Fibroblast of lung (primary cell): ENCODE measurements around the gene PPL. TPM values are rescaled to one million over a fixed set of nuclear protein-coding genes. Genes with fewer than 3 reads are reported as not detected.

Experiments used
- DNase-seq, 2 donors: peaks; one replicate each; pipeline versions ENCODE4 v3.0.0 to v3.0.0-alpha.2; 2010; ENCODE audit warnings: low read depth in 2 of 2
- H2AFZ ChIP-seq: 2 replicates; pipeline ENCODE4 v1.5.1; 2012; ENCODE audit warnings: low read length, control low read depth, inconsistent platforms
- H3K27ac ChIP-seq: 2 replicates; pipeline ENCODE4 v1.5.1; 2011; ENCODE audit warnings: low read length, control low read depth; ENCODE audit not compliant: insufficient read depth
- H3K27me3 ChIP-seq: 2 replicates; pipeline ENCODE4 v1.5.1; 2011; ENCODE audit warnings: mild to moderate bottlenecking, low read length; ENCODE audit not compliant: control insufficient read depth, insufficient read depth
- H3K36me3 ChIP-seq: 2 replicates; pipeline ENCODE4 v1.5.1; 2011; ENCODE audit warnings: low read length; ENCODE audit not compliant: control insufficient read depth, insufficient read depth
- H3K4me1 ChIP-seq: 2 replicates; pipeline ENCODE4 v1.5.1; 2011; ENCODE audit warnings: low read length; ENCODE audit not compliant: control insufficient read depth, insufficient read depth; ENCODE audit errors: extremely low read depth
- H3K4me2 ChIP-seq: 2 replicates; pipeline ENCODE4 v1.5.1; 2011; ENCODE audit warnings: low read length, control low read depth; ENCODE audit not compliant: insufficient read depth; ENCODE audit errors: extremely low read depth
- H3K4me3 ChIP-seq, 4 experiments: fragments of 200-600 bp in 1 of 4; sonication (generic) in 1 of 4; replicated peaks in 1 of 4; 2 replicates each; pipeline ENCODE4 v1.5.1; 2011 to 2016; ENCODE audit warnings: low read length in 4 of 4, low read depth in 3 of 4, mild to moderate bottlenecking in 3 of 4, control low read depth in 2 of 4, inconsistent platforms in 1 of 4, mixed read lengths in 1 of 4; ENCODE audit not compliant: insufficient read depth in 1 of 4; ENCODE audit errors: control extremely low read depth in 1 of 4
- H3K79me2 ChIP-seq: 2 replicates; pipeline ENCODE4 v1.5.1; 2012; ENCODE audit warnings: mild to moderate bottlenecking, low read length, inconsistent platforms; ENCODE audit not compliant: control insufficient read depth, insufficient read depth
- H3K9ac ChIP-seq: 2 replicates; pipeline ENCODE4 v1.5.1; 2011; ENCODE audit warnings: mild to moderate bottlenecking, low read length, control low read depth; ENCODE audit not compliant: insufficient read depth
- H3K9me3 ChIP-seq: 2 replicates; pipeline ENCODE4 v1.5.1; 2012; ENCODE audit warnings: low read depth, low read length; ENCODE audit not compliant: control insufficient read depth, insufficient read depth
- H4K20me1 ChIP-seq: 2 replicates; pipeline ENCODE4 v1.5.1; 2011; ENCODE audit warnings: low read length; ENCODE audit not compliant: control insufficient read depth, insufficient read depth; ENCODE audit errors: extremely low read depth
- CTCF ChIP-seq, 2 donors: IDR thresholded peaks in 1 of 2; conservative IDR thresholded peaks in 1 of 2; 1 replicate in 1 of 2; 2 replicates in 1 of 2; pipeline ENCODE4 v1.5.1; 2011 to 2012; ENCODE audit warnings: low read length in 2 of 2, control low read depth in 1 of 2, inconsistent platforms in 1 of 2, low read depth in 1 of 2, mild to moderate bottlenecking in 1 of 2
- EZH2 ChIP-seq: IDR thresholded peaks from 2 replicates; pipeline ENCODE4 v1.5.1; 2012; ENCODE audit warnings: low read length, control low read depth, mild to moderate bottlenecking; ENCODE audit errors: missing control alignments
- polyA plus RNA-seq, 2 donors: library from polyadenylated mRNA; depleted of rRNA in 1 of 2; stranded (reverse) in 1 of 2; unstranded in 1 of 2; fragments of >200 nt; gene quantifications; 2 replicates each; pipeline ENCODE4 v1.2.1, GENCODE V29; 2011 to 2012; ENCODE audit warnings: missing spikeins in 1 of 2
- total RNA-seq: library from RNA; depleted of rRNA; stranded (reverse); fragments of >200 nt; gene quantifications from 2 replicates; pipeline ENCODE4 v1.2.1, GENCODE V29; 2014

Gene PPL
- total and polyA plus RNA-seq, 2 donors (not counting 1 experiment from before 2014, with no cell fraction given): 5.0 to 50.5 TPM

DNA sequence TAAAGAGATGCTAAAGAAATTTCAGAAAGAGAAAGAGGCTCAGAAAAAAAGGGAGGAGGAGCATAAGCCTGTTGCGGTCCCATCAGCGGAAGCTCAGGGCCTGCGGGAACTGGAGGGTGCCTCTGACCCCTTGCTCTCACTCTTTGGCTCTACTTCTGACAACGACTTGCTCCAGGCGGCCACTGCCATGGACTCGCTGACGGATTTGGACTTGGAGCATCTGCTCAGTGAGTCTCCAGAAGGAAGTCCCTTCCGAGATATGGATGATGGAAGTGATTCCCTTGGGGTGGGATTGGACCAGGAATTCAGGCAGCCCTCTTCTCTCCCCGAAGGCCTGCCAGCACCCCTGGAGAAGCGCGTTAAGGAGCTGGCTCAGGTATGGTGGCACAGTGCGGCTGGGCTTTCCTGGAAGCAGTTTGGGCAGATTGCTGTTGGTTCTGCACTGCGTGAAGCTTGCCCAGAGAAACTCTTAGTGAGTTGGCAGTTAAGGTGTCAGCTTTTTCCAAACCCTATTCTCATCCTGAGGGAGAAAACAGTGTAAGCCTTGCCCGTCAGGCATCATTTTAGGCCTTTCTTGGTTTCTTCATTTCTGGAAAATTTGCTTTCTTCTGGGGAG lies 76.1 kb downstream of the PPL start:
- no peak overlapping the region for H3K4me3 ChIP-seq
- no peaks in the 10 kb centered on the region for H3K9me3 ChIP-seq
- no peaks in the 10 kb centered on the region for H3K27me3 ChIP-seq
- no peak overlapping the region for H3K27ac ChIP-seq
- H3K79me2 ChIP-seq: peaks cover 20% of the 10 kb centered on the region
- no peak overlapping the region for H3K9ac ChIP-seq
- no peaks in the 10 kb centered on the region for H4K20me1 ChIP-seq
- no peak overlapping the region for H3K4me2 ChIP-seq
- H3K4me1 ChIP-seq: no peaks in the 10 kb centered on the region
- peaks cover 4% of the 10 kb centered on the region for H3K36me3 ChIP-seq
- TF ChIP-seq CTCF (conservative IDR thresholded peaks at IDR 0.05 in 1 of 2, IDR thresholded peaks at IDR 0.05 in 1 of 2; ENCODE audit: low read depth in 1 of 2, low read length in 2 of 2) (no peak), EZH2 (no peak)
- no peak for DNase-seq
- no peak overlapping the region for H2AFZ ChIP-seq

DNA sequence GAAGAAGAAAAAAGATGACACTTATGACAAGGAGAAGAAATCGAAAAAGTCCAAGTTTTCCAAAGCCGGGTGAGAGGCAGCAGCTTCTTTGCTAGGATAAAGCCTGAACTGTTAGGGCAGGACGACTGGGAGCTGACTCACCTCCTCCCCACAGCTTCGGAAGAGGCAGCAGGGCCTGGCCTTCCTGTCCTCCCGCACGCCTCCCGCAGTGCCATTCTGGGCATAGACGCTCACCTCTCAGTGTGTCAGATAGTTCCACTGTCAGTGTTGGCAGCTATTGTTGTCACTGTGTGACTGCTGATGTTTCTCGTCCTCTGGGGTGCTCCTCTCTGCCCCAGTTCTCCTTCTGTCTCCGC lies 77.1 kb downstream of the PPL start:
- peaks cover 17% of the 10 kb centered on the region for H3K79me2 ChIP-seq
- H3K27ac ChIP-seq: no peak overlapping the region
- H3K27me3 ChIP-seq: no peaks in the 10 kb centered on the region
- DNase-seq: peak in 1 of 2 donors; percentile 64
- no peak overlapping the region for H2AFZ ChIP-seq
- H3K9ac ChIP-seq: no peak overlapping the region
- H4K20me1 ChIP-seq: no peaks in the 10 kb centered on the region
- no peaks in the 10 kb centered on the region for H3K4me1 ChIP-seq
- H3K4me3 ChIP-seq: no peak overlapping the region
- no peak overlapping the region for H3K4me2 ChIP-seq
- no peak for TF ChIP-seq CTCF (conservative IDR thresholded peaks at IDR 0.05 in 1 of 2, IDR thresholded peaks at IDR 0.05 in 1 of 2; ENCODE audit: low read depth in 1 of 2, low read length in 2 of 2)
- TF ChIP-seq EZH2: no peak
- no peaks in the 10 kb centered on the region for H3K9me3 ChIP-seq
- H3K36me3 ChIP-seq: peaks cover 4% of the 10 kb centered on the region

DNA sequence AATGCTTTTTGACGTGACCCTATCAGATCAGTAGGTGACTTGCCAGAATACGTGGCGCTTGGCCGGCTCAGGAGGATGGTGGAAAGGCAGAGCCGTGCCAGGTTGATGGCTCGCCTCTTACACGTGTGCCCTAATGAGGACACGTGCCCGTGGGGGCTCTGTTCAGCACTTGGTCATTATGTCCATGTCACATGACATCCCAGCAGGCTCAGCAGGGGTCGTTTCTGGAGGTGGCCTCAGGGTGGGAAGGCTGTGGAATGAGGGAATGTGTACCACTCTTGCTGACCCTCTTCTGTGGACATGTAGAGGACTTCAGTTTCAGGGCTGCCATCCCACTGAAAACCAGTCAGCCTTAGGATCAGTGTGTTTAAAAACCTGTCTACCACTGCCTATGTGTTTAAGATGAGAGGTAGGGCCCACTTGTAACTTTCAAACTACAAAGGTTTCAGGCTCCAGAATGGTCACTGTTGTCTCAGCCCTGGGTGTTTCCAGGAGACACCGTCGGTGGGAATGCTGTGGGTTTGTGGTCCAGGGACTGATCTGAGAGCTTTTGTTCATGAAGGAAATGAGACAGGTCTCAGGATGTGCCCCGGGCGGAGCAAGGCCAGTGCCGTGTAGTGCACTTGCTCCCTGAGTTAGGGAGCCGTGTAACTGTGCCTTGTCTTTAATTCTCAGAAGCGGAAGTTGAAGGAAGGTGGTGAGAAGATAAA lies 77.6 kb downstream of the PPL start:
- Histone ChIP-seq H3K9me3 (no peaks in the 10 kb centered on the region), H3K4me2 (no peak overlapping the region), H3K27ac (no peak overlapping the region), H2AFZ (no peak overlapping the region), H3K79me2 (peaks cover 12% of the 10 kb centered on the region), H3K27me3 (no peaks in the 10 kb centered on the region), H3K4me1 (no peaks in the 10 kb centered on the region), H3K36me3 (peaks cover 4% of the 10 kb centered on the region), H3K4me3 (no peak overlapping the region), H4K20me1 (no peaks in the 10 kb centered on the region), H3K9ac (no peak overlapping the region)
- peak in 1 of 2 donors; percentile 48 for DNase-seq
- TF ChIP-seq CTCF (conservative IDR thresholded peaks at IDR 0.05 in 1 of 2, IDR thresholded peaks at IDR 0.05 in 1 of 2; ENCODE audit: low read depth in 1 of 2, low read length in 2 of 2) (no peak), EZH2 (no peak)
